Spleen (tissue), 11 donors: ENCODE results near the gene CLEC4M. TPM values are rescaled to one million over a fixed set of nuclear protein-coding genes. Genes with fewer than 3 reads are reported as not detected.

Source experiments
- DNase-seq: peaks from one replicate; pipeline ENCODE4 v3.0.0-alpha.2; 2020
- H3K27ac ChIP-seq, 8 donors: fragments of 200-600 bp; sonication (generic) in 7 of 8; 1 replicate in 4 of 8; 2 replicates in 4 of 8; pipeline versions ENCODE4 v1.5.0 to v1.8.0; 2016 to 2021; ENCODE audit warnings: inconsistent platforms in 4 of 8, mild to moderate bottlenecking in 4 of 8, moderate library complexity in 1 of 8
- H3K27me3 ChIP-seq, 7 donors: fragments of 200-600 bp; sonication (generic) in 6 of 7; replicated peaks in 1 of 7; 1 replicate in 4 of 7; 2 replicates in 3 of 7; pipeline versions ENCODE4 v1.5.0 to v1.8.0; 2016 to 2021; ENCODE audit warnings: inconsistent platforms in 3 of 7, mild to moderate bottlenecking in 1 of 7
- H3K36me3 ChIP-seq, 6 donors: fragments of 200-600 bp; sonication (generic) in 5 of 6; 1 replicate in 4 of 6; 2 replicates in 2 of 6; pipeline versions ENCODE4 v1.5.0 to v1.8.0; 2016 to 2021; ENCODE audit warnings: inconsistent platforms in 2 of 6
- H3K4me1 ChIP-seq, 6 donors: fragments of 200-600 bp; sonication (generic) in 5 of 6; 1 replicate in 3 of 6; 2 replicates in 3 of 6; pipeline versions ENCODE4 v1.5.0 to v1.8.0; 2016 to 2021; ENCODE audit warnings: inconsistent platforms in 3 of 6
- H3K4me3 ChIP-seq, 8 donors: fragments of 200-600 bp; sonication (generic) in 7 of 8; 1 replicate in 4 of 8; 2 replicates in 4 of 8; pipeline versions ENCODE4 v1.5.0 to v1.8.0; 2016 to 2021; ENCODE audit warnings: inconsistent platforms in 4 of 8, mild to moderate bottlenecking in 4 of 8, moderate library complexity in 2 of 8
- H3K9me3 ChIP-seq, 8 donors: fragments of 200-600 bp; sonication (generic) in 7 of 8; 1 replicate in 4 of 8; 2 replicates in 4 of 8; pipeline versions ENCODE4 v1.5.0 to v1.8.0; 2016 to 2021; ENCODE audit warnings: inconsistent platforms in 4 of 8
- POLR2A ChIP-seq, 3 donors: fragments of 450-650 bp; IDR thresholded peaks; one replicate each; pipeline ENCODE4 v1.5.1; 2017; ENCODE audit warnings: antibody characterized with exemption in 3 of 3, mild to moderate bottlenecking in 1 of 3
- POLR2AphosphoS5 ChIP-seq, 3 donors: sonication (generic); formaldehyde crosslinking; IDR thresholded peaks; one replicate each; pipeline ENCODE4 v1.5.1; 2017; ENCODE audit warnings: antibody characterized with exemption in 3 of 3
- WGBS, 5 donors: extraction: QIAGEN DNeasy Blood & Tissue Kit in 3 of 5; methylation state at CpG; one replicate each; pipeline versions ENCODE4 v1.1.5 to v1.1.7; 2013 to 2018; 5-methylcytosine and 5-hydroxymethylcytosine counted together
- intact Hi-C: fragments of 100-400 bp; cut with DNase I; formaldehyde crosslinking; loops from one replicate; pipeline ENCODE4 v1.15.0; 2023; ENCODE audit warnings: low total_unique reads
- polyA plus RNA-seq, 3 donors: library from polyadenylated mRNA; stranded (reverse); fragments of 200-250 nt; gene quantifications; one replicate each; pipeline ENCODE4 v1.2.1, GENCODE V29; 2013
- total RNA-seq, 7 donors: library from RNA; depleted of rRNA in 3 of 7; stranded (reverse); fragments of >200 nt in 3 of 7; fragmentation: NEBNext Ultra II Directional in 4 of 7; extraction: Animal tissue kit (Norgen Biotek cat#: 25700) in 4 of 7; gene quantifications; one replicate each; pipeline versions ENCODE4 v1.1.0 to v1.2.1, GENCODE V29; 2016 to 2021
- TF ChIP-seq, protein P1 (sequence below), 11 experiments: fragments of 200-600 bp in 7 of 11; fragments of 450-650 bp in 4 of 11; sonication (generic) in 4 of 11; IDR thresholded peaks in 8 of 11; conservative IDR thresholded peaks in 3 of 11; 1 replicate in 7 of 11; 2 replicates in 4 of 11; pipeline versions ENCODE4 v1.4.0 to v1.8.0; 2016 to 2021; ENCODE audit warnings: antibody characterized with exemption in 11 of 11, inconsistent platforms in 4 of 11, mild to moderate bottlenecking in 1 of 11
- donor health status: healthy with polysubstance abuse.
- donor health status: DM: no; HTN: no; CAD: no; lungs with moderate emphysema.
- donor health status: DM: no; HTN: no; CAD: no.
- donor health status: Bipolar disorder and iron deficiency.
- donor health status: healthy.
- donor health status: DM: no; HTN: no; CAD: no.
- donor health status: DM: yes; HTN: yes; CAD: no.

The CLEC4M gene
- total and polyA plus RNA-seq, 10 donors, result 0.12 to 3.3 (median 0.57) TPM; not detected in 6

DNA sequence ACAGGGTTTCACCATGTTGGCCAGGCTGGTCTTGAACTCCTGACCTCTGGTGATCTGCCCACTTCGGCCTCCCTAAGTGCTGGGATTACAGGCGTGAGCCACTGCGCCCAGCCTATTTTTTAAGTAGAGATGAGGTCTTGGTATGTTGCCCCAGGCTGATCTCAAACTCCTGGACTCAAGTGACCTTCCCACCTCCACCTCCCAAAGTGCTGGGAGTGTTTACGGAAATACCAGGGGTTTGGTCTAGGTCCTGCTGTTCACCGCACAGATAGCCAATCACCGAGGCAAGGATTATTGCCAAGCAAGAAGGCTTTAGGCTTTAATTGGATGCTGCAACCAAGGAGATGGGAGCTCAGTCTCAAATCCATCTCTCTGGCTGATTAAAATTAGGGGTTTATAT, 42.7 kb upstream of the CLEC4M start:
- peaks cover 0 to 41% (median 16%) of the 10 kb centered on the region in 6 donors for H3K4me1 ChIP-seq
- no peaks in the 10 kb centered on the region for H3K27me3 ChIP-seq
- no peak overlapping the region for H3K4me3 ChIP-seq
- TF ChIP-seq POLR2AphosphoS5 (IDR thresholded peaks at IDR 0.05) (no peak), POLR2A (IDR thresholded peaks at IDR 0.05) (no peak)
- TF ChIP-seq, protein P1, sequence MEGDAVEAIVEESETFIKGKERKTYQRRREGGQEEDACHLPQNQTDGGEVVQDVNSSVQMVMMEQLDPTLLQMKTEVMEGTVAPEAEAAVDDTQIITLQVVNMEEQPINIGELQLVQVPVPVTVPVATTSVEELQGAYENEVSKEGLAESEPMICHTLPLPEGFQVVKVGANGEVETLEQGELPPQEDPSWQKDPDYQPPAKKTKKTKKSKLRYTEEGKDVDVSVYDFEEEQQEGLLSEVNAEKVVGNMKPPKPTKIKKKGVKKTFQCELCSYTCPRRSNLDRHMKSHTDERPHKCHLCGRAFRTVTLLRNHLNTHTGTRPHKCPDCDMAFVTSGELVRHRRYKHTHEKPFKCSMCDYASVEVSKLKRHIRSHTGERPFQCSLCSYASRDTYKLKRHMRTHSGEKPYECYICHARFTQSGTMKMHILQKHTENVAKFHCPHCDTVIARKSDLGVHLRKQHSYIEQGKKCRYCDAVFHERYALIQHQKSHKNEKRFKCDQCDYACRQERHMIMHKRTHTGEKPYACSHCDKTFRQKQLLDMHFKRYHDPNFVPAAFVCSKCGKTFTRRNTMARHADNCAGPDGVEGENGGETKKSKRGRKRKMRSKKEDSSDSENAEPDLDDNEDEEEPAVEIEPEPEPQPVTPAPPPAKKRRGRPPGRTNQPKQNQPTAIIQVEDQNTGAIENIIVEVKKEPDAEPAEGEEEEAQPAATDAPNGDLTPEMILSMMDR (IDR thresholded peaks at IDR 0.05 in 8 of 11, conservative IDR thresholded peaks at IDR 0.05 in 3 of 11), result no peak
- peaks cover 0 to 14% (median 8%) of the 10 kb centered on the region in 8 donors for H3K9me3 ChIP-seq
- intact Hi-C loops, result no loop called here
- WGBS, 5 donors, result 76 to 90% (median 88%) methylated on average over 6 of the region's 6 CpGs
- DNase-seq, result no peak
- no peak overlapping the region for H3K27ac ChIP-seq
- no peaks in the 10 kb centered on the region for H3K36me3 ChIP-seq

DNA sequence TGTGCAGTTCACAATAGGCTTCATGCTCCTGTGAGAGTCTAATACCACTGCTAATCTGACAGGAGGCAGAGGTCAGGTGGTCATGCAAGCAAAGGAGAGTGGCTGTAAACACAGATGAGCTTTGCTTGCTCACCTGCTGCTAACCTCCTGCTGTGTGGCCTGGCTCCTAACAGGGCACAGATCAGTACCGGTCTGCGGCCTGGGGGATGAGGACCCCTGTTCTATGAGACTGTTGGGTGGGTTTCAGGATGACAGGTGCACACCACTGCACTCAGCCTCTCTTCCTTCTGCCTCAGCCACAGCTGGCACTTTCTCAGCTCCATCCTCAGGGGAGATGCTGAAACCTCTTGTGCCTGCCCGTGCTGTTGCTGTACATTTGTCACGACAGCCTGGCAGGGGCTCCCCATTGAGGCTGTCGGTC, 40.8 kb upstream of the CLEC4M start:
- 46 to 72% (median 63%) methylated on average over 4 to 5 of the region's 5 CpGs for WGBS, 5 donors
- H3K4me3 ChIP-seq, result no peak overlapping the region
- peaks cover 0 to 4% (median 0%) of the 10 kb centered on the region in 8 donors for H3K9me3 ChIP-seq
- DNase-seq, result no peak
- intact Hi-C loops, result no loop called here
- no peaks in the 10 kb centered on the region for H3K27me3 ChIP-seq
- H3K4me1 ChIP-seq, result peaks cover 0 to 36% (median 11%) of the 10 kb centered on the region in 6 donors
- H3K27ac ChIP-seq, result no peak overlapping the region
- no peaks in the 10 kb centered on the region for H3K36me3 ChIP-seq
- TF ChIP-seq POLR2A (IDR thresholded peaks at IDR 0.05) (no peak), POLR2AphosphoS5 (IDR thresholded peaks at IDR 0.05) (no peak)
- TF ChIP-seq, protein P1 (IDR thresholded peaks at IDR 0.05 in 8 of 11, conservative IDR thresholded peaks at IDR 0.05 in 3 of 11), result no peak

DNA sequence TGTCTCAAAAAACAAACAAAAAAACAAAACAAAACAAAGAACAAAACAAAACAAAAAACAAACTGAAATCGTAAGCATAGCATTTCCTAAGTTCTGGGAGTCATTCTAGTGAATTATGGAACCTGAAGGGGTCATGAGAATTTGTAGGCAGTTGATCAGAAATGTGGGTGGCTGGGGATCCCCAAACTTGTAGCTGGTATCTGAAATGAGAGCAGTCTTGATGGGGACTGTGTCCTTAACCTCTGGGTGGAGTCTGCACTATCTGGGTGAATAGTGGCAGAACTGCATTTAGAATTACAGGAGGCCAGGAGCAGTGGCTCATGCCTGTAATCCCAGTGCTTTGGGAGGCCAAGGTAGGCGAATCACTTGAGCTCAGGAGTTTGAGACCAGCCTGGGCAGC, 37.3 kb upstream of the CLEC4M start:
- 59 to 70% (median 66%) methylated on average over 2 of the region's 2 CpGs for WGBS, 5 donors
- Histone ChIP-seq H3K27me3 (peaks cover 4 to 34% (median 27%) of the 10 kb centered on the region in 7 donors), H3K36me3 (no peaks in the 10 kb centered on the region), H3K27ac (no peak overlapping the region), H3K4me1 (peaks cover 0 to 37% (median 21%) of the 10 kb centered on the region in 6 donors), H3K9me3 (no peaks in the 10 kb centered on the region), H3K4me3 (no peak overlapping the region)
- intact Hi-C loops, result no loop called here
- TF ChIP-seq POLR2A (IDR thresholded peaks at IDR 0.05), result no peak
- DNase-seq, result no peak

DNA sequence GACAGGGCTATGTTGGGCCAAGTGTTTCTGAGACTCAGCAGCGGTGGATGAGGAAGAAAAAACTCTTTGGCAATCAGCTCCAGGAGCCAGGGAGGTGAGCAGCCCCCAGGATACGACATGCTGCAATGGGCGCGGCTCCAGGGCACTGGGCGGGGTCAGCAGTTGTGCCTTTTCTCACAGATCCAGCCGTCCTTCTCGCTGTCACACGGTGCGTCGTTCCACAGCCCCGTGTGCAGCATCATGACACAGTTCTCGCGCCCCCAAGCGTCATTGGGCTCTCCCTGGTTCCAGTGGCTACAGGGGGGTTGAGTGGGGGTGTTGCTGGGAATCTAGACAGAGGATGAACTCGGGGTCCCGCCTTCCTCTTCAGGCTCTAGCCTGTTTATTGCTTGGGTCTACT, 33.8 kb upstream of the CLEC4M start:
- 19 to 32% (median 22%) methylated on average over 15 to 16 of the region's 16 CpGs for WGBS, 5 donors
- Histone ChIP-seq H3K4me3 (peak overlapping the region in 1 of 8 donors; percentile 57), H3K4me1 (peaks cover 0 to 35% (median 25%) of the 10 kb centered on the region in 6 donors), H3K27me3 (peaks cover 4 to 51% (median 31%) of the 10 kb centered on the region in 7 donors), H3K9me3 (no peaks in the 10 kb centered on the region), H3K27ac (no peak overlapping the region), H3K36me3 (no peaks in the 10 kb centered on the region)
- intact Hi-C loops, result no loop called here
- no peak for DNase-seq
- TF ChIP-seq, protein P1 (IDR thresholded peaks at IDR 0.05 in 8 of 11, conservative IDR thresholded peaks at IDR 0.05 in 3 of 11), result no peak
- no peak for TF ChIP-seq POLR2A (IDR thresholded peaks at IDR 0.05)
- no peak for TF ChIP-seq POLR2AphosphoS5 (IDR thresholded peaks at IDR 0.05)
